Measurements from ENCODE around the gene GALNT18.

GALNT18 gene

DNA sequence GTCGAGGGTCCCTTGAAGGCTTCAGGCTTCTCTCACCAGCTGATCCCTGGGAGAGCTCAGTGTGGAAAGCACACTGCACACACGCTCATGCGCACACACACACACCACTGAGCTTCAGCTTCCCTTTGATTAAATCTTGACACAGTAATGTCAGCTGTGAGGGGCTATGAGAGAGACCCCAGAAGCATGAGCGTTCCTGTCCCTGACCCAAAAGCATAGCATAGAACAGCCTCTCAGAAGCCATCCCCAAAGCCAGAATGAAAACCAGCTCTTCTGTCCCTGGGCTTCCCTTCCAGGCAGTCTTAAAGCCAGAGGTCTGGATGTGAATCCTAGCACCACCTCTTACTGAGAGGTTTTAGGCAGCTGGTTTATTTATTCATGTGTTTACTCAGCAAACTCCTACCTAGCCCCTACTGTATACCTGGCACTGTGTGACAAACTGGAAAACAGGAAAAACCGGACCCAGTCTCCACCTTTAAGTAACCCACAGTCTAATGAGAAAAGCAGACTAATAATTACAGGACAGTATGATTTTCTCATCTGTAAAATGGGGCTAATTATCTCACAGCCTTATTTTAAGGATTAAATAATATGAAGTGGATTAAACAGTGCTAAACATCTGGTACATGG, 15.9 kb downstream of the GALNT18 start:
- no peak overlapping the region for H3K4me3 ChIP-seq (ENCODE audit: low read length)
- no peaks in the 10 kb centered on the region for H3K9me3 ChIP-seq (ENCODE audit: control insufficient read depth, low read length)
- H3K27me3 ChIP-seq (replicated peaks; ENCODE audit: control insufficient read depth, insufficient read depth, low read length): peaks cover 7% of the 10 kb centered on the region
- no peaks in the 10 kb centered on the region for H3K36me3 ChIP-seq (ENCODE audit: control insufficient read depth, insufficient read depth, low read length, severe bottlenecking)
- H3K4me1 ChIP-seq (ENCODE audit: control insufficient read depth, insufficient read depth, low read length): no peaks in the 10 kb centered on the region
- H3K9ac ChIP-seq (ENCODE audit: low read length): no peak overlapping the region
- no peak for DNase-seq (ENCODE audit: low read depth)

GRCh38 chr11:11605181-11605580, 16.6 kb downstream of the GALNT18 start:
- H3K36me3 ChIP-seq (ENCODE audit: control insufficient read depth, insufficient read depth, low read length, severe bottlenecking): no peaks in the 10 kb centered on the region
- no peak overlapping the region for H3K4me3 ChIP-seq (ENCODE audit: low read length)
- no peaks in the 10 kb centered on the region for H3K9me3 ChIP-seq (ENCODE audit: control insufficient read depth, low read length)
- H3K27me3 ChIP-seq (replicated peaks; ENCODE audit: control insufficient read depth, insufficient read depth, low read length): peaks cover 7% of the 10 kb centered on the region
- no peak for DNase-seq (ENCODE audit: low read depth)
- H3K4me1 ChIP-seq (ENCODE audit: control insufficient read depth, insufficient read depth, low read length): no peaks in the 10 kb centered on the region
- no peak overlapping the region for H3K9ac ChIP-seq (ENCODE audit: low read length)

- Histone ChIP-seq H3K9ac (ENCODE audit: low read length) (no peak overlapping the region), H3K36me3 (ENCODE audit: control insufficient read depth, insufficient read depth, low read length, severe bottlenecking) (no peaks in the 10 kb centered on the region), H3K4me3 (ENCODE audit: low read length) (no peak overlapping the region), H3K27me3 (replicated peaks; ENCODE audit: control insufficient read depth, insufficient read depth, low read length) (peaks cover 7% of the 10 kb centered on the region), H3K4me1 (ENCODE audit: control insufficient read depth, insufficient read depth, low read length) (no peaks in the 10 kb centered on the region), H3K9me3 (ENCODE audit: control insufficient read depth, low read length) (no peaks in the 10 kb centered on the region)
- DNase-seq (ENCODE audit: low read depth): no peak
Observed at GRCh38 chr11:11604370-11604990, 17.3 kb downstream of the GALNT18 start.

DNA sequence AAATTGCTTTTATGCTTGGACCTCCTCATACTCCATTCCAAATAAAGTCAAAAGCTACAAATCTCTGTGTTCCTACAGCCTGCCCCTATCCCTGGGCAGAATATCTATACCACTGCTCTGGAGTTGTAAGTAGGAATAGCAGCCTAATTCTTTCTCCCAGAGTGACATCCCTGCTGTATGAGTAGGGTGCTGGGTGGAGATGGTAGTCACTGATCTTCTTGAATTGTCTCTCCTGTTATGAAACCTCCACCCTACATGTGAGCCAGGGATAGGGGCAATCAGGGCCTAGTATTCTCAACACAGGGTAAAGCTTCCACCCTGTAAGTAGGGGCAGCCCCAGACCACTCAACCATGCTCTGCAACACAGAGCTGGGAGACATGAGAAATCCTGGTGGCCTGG, 19.8 kb downstream of the GALNT18 start:
- peaks cover 7% of the 10 kb centered on the region for H3K27me3 ChIP-seq (replicated peaks; ENCODE audit: control insufficient read depth, insufficient read depth, low read length)
- H3K9ac ChIP-seq (ENCODE audit: low read length): no peak overlapping the region

DNA sequence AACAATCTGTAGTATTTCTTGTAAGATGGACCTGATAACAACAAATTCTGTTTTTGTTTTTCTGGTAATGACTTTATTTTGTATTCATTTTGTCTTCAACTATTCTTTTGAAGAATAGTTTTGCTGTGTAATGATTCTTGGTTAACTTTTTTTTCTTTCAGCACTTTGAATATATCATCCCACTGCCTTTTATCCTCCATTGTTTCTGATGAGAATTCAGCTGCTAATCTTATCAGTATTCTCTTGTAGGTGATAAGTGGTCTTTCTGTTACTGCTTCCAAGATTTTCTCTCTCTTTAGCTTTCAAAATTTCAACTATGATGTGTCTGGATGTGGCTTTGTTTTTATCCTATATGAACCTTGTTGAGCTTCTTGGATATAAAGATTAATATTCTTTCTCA, 21.5 kb downstream of the GALNT18 start:
- H3K9me3 ChIP-seq (ENCODE audit: control insufficient read depth, low read length): no peaks in the 10 kb centered on the region
- peaks cover 4% of the 10 kb centered on the region for H3K27me3 ChIP-seq (replicated peaks; ENCODE audit: control insufficient read depth, insufficient read depth, low read length)
- H3K4me1 ChIP-seq (ENCODE audit: control insufficient read depth, insufficient read depth, low read length): no peaks in the 10 kb centered on the region
- H3K4me3 ChIP-seq (ENCODE audit: low read length): no peak overlapping the region
- H3K36me3 ChIP-seq (ENCODE audit: control insufficient read depth, insufficient read depth, low read length, severe bottlenecking): no peaks in the 10 kb centered on the region
- H3K9ac ChIP-seq (ENCODE audit: low read length): no peak overlapping the region
- no peak for DNase-seq (ENCODE audit: low read depth)

More for the DNA sequence above, 19.8 kb downstream of the GALNT18 start:
- no peak overlapping the region for H3K4me3 ChIP-seq (ENCODE audit: low read length)
- no peaks in the 10 kb centered on the region for H3K9me3 ChIP-seq (ENCODE audit: control insufficient read depth, low read length)
- H3K36me3 ChIP-seq (ENCODE audit: control insufficient read depth, insufficient read depth, low read length, severe bottlenecking): no peaks in the 10 kb centered on the region
- H3K4me1 ChIP-seq (ENCODE audit: control insufficient read depth, insufficient read depth, low read length): no peaks in the 10 kb centered on the region
- DNase-seq (ENCODE audit: low read depth): no peak

GRCh38 chr11:11598243-11598642, 23.6 kb downstream of the GALNT18 start:
- Histone ChIP-seq H3K4me1 (ENCODE audit: control insufficient read depth, insufficient read depth, low read length) (no peaks in the 10 kb centered on the region), H3K27me3 (replicated peaks; ENCODE audit: control insufficient read depth, insufficient read depth, low read length) (no peaks in the 10 kb centered on the region), H3K9me3 (ENCODE audit: control insufficient read depth, low read length) (no peaks in the 10 kb centered on the region), H3K4me3 (ENCODE audit: low read length) (no peak overlapping the region), H3K36me3 (ENCODE audit: control insufficient read depth, insufficient read depth, low read length, severe bottlenecking) (no peaks in the 10 kb centered on the region), H3K9ac (ENCODE audit: low read length) (no peak overlapping the region)
- DNase-seq (ENCODE audit: low read depth): no peak

DNA sequence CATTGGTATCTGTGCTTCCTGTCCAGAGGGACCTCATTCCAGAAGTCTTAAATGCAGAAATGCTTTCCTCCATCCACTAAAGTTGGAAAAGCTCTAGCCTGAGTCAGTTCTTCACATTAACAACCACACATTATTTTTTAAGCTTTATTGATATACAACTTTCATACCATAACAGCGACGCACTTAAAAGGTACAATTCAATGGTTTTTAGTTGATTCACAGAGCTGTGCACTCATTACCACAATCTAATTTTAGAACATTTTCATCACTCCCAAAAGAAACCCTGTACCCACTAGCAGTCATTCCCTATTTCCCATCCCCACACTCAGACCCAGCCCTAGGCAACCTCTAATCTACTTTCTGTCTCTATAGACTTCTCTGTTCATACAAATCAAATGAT, 27.6 kb downstream of the GALNT18 start:
- Histone ChIP-seq H3K36me3 (ENCODE audit: control insufficient read depth, insufficient read depth, low read length, severe bottlenecking) (no peaks in the 10 kb centered on the region), H3K9me3 (ENCODE audit: control insufficient read depth, low read length) (no peaks in the 10 kb centered on the region), H3K27me3 (replicated peaks; ENCODE audit: control insufficient read depth, insufficient read depth, low read length) (no peaks in the 10 kb centered on the region), H3K9ac (ENCODE audit: low read length) (no peak overlapping the region), H3K4me1 (ENCODE audit: control insufficient read depth, insufficient read depth, low read length) (no peaks in the 10 kb centered on the region), H3K4me3 (ENCODE audit: low read length) (no peak overlapping the region)
- DNase-seq (ENCODE audit: low read depth): no peak

GRCh38 chr11:11592146-11592684, 29.6 kb downstream of the GALNT18 start:
- H3K4me3 ChIP-seq (ENCODE audit: low read length): no peak overlapping the region
- H3K4me1 ChIP-seq (ENCODE audit: control insufficient read depth, insufficient read depth, low read length): no peaks in the 10 kb centered on the region
- peaks cover 3% of the 10 kb centered on the region for H3K27me3 ChIP-seq (replicated peaks; ENCODE audit: control insufficient read depth, insufficient read depth, low read length)
- H3K9ac ChIP-seq (ENCODE audit: low read length): no peak overlapping the region
- H3K36me3 ChIP-seq (ENCODE audit: control insufficient read depth, insufficient read depth, low read length, severe bottlenecking): no peaks in the 10 kb centered on the region
- no peak for DNase-seq (ENCODE audit: low read depth)
- H3K9me3 ChIP-seq (ENCODE audit: control insufficient read depth, low read length): no peaks in the 10 kb centered on the region

DNA sequence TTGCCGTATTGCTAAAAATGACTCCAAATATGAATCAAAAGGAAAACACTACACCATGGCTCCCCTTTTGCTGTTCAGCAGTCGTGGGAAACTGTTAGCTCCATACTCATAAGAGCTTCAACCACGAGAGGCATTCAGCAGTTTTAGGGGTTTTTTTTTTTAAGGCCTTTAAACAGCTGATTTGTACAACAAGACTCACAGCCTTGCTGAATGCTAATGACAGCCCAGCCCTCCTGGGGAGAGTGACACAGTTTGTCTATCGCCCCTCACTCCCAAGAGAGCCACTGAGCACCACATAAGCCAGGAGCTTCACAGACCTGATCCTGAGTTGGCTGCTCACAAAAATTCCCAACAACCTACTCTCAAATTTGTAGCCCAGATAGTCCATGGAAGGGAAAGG, 32.4 kb downstream of the GALNT18 start:
- peaks cover 3% of the 10 kb centered on the region for H3K27me3 ChIP-seq (replicated peaks; ENCODE audit: control insufficient read depth, insufficient read depth, low read length)
- no peaks in the 10 kb centered on the region for H3K9me3 ChIP-seq (ENCODE audit: control insufficient read depth, low read length)
- no peak for DNase-seq (ENCODE audit: low read depth)
- no peak overlapping the region for H3K4me3 ChIP-seq (ENCODE audit: low read length)
- H3K4me1 ChIP-seq (ENCODE audit: control insufficient read depth, insufficient read depth, low read length): peaks cover 8% of the 10 kb centered on the region
- H3K36me3 ChIP-seq (ENCODE audit: control insufficient read depth, insufficient read depth, low read length, severe bottlenecking): no peaks in the 10 kb centered on the region
- H3K9ac ChIP-seq (ENCODE audit: low read length): no peak overlapping the region

- Histone ChIP-seq H3K4me3 (ENCODE audit: low read length) (no peak overlapping the region), H3K36me3 (ENCODE audit: control insufficient read depth, insufficient read depth, low read length, severe bottlenecking) (no peaks in the 10 kb centered on the region), H3K9me3 (ENCODE audit: control insufficient read depth, low read length) (no peaks in the 10 kb centered on the region), H3K4me1 (ENCODE audit: control insufficient read depth, insufficient read depth, low read length) (peaks cover 8% of the 10 kb centered on the region), H3K9ac (ENCODE audit: low read length) (no peak overlapping the region), H3K27me3 (replicated peaks; ENCODE audit: control insufficient read depth, insufficient read depth, low read length) (peaks cover 3% of the 10 kb centered on the region)
- DNase-seq (ENCODE audit: low read depth): no peak
Observed at GRCh38 chr11:11588891-11589290, 32.9 kb downstream of the GALNT18 start.

GRCh38 chr11:11588243-11588642, 33.6 kb downstream of the GALNT18 start:
- Histone ChIP-seq H3K9me3 (ENCODE audit: control insufficient read depth, low read length) (no peaks in the 10 kb centered on the region), H3K9ac (ENCODE audit: low read length) (no peak overlapping the region), H3K4me1 (ENCODE audit: control insufficient read depth, insufficient read depth, low read length) (peaks cover 8% of the 10 kb centered on the region), H3K27me3 (replicated peaks; ENCODE audit: control insufficient read depth, insufficient read depth, low read length) (peaks cover 3% of the 10 kb centered on the region), H3K36me3 (ENCODE audit: control insufficient read depth, insufficient read depth, low read length, severe bottlenecking) (no peaks in the 10 kb centered on the region), H3K4me3 (ENCODE audit: low read length) (no peak overlapping the region)
- DNase-seq (ENCODE audit: low read depth): no peak
